ENCODE measurements around the gene CNBD2.
"Not testable (repeated sequence)": the region's sequence is repeated elsewhere in the genome, so short reads cannot be mapped to it uniquely, and the experiment has no call there.

The CNBD2 gene

GRCh38 chr20:35967979-35968640 lies at the start of gene CNBD2:
Gene CNBD2, plus strand, starts transcription at chr20:35968590. Its CDS starts 173 bp downstream, at chr20:35968763.
- peak in 1 of 3 donors; percentile 27 for DNase-seq

GRCh38 chr20:35920523-35920922 lies 47.9 kb upstream of the CNBD2 start:
- no peak for DNase-seq

GRCh38 chr20:35929301-35929700 lies 39.1 kb upstream of the CNBD2 start:
- no peak for DNase-seq

DNA sequence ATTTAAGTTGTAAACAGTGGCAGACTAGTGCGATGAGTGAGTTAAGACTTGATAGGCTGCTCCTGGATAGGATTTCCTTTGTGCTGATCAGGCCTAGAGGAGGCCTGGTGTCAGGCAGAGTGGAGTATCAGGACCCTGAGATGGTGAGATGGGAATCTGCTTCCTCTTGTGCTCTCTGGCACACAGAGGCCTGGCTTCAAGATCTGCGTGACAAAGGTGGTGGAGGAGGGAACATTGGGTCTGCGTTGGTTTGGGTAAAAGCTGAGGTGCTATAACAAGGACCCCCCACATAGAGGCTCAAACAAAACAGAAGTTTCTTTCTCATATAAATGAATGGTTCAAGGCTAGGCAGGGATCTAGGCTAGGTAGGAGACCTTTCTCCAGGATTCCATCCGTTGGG lies 34.3 kb upstream of the CNBD2 start:
- no peak for DNase-seq

- no peak for DNase-seq
Measured at GRCh38 chr20:35939264-35939663, 29.1 kb upstream of the CNBD2 start.

DNA sequence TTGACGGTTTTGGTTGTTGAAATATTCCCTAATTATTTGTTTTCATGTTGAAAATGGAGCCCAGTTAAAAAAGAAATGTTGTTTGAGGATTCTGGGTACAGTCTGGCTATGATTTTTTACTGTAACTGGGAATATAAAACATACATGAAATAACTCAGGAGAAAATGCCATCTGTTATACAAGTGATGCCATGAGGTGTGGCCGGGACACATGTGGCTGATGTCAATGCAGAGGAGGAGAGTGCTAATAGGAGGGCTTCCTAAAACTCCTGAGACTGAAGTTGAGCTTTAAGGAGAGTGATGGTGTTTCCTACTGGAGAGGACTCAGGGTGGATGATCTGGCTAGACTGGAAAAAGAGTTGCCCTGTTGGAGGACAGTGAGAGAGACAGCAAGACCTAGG lies 26.8 kb upstream of the CNBD2 start:
- DNase-seq: no peak

DNA sequence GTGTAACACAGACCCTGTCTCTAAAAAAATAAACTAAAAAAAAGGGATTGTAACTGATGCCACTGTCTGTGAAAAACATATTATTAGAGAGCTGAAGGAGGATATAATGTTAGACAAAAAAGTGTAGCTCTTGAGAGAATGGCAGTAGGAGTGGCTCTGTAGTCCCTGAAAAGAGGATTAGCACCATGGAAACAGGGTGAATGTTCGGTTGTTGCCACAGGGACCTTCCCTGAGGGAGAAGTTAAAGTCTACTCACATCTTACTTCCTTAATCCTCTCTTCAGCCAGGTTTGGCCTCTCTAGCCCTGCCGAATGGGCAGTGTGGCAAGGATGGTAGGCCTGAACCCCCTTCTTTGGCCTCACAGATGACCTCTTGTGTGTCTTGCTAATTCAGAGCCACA lies 26.1 kb upstream of the CNBD2 start:
- peak; percentile 36 to 38 (median 37) for DNase-seq

DNA sequence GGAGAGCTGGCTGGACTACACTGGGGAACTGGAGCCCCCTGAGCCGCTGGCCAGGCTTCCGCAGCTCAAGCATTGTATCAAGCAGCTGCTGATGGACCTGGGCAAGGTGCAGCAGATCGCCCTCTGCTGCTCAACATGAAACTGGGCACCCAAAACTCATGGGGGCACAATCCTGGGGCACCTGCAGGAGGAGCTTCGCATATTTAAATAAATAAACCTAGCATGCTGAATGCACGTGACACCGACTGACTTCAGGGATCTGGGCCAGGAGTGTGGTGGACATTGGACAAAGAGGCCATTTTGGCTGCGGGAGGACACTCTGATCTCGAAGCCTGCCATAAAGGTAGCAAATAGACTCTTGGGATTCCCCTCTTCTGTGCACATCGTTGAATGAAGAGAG lies 20.9 kb upstream of the CNBD2 start:
- peak in 2 of 3 donors; percentile 3 to 9 for DNase-seq

GRCh38 chr20:35947907-35948306 lies 20.5 kb upstream of the CNBD2 start:
- no peak for DNase-seq

- DNase-seq: no peak
Measured at GRCh38 chr20:35950093-35950492, 18.3 kb upstream of the CNBD2 start.

- DNase-seq: not testable (repeated sequence)
Measured at GRCh38 chr20:35952080-35952479, 16.3 kb upstream of the CNBD2 start.

GRCh38 chr20:35952480-35953386 lies 15.7 kb upstream of the CNBD2 start:
- DNase-seq: peak; percentile 58 to 72 (median 70)

- DNase-seq: peak; percentile 34 to 65 (median 47)
Measured at GRCh38 chr20:35953387-35954199, 14.8 kb upstream of the CNBD2 start.

- DNase-seq: peak; percentile 98 to 99 (median 99)
Measured at GRCh38 chr20:35954200-35954906, 14.0 kb upstream of the CNBD2 start, which contains the start of gene SCAND1. Gene SCAND1, minus strand, starts transcription at chr20:35954502. Its CDS starts 218 bp downstream, at chr20:35954284.

GRCh38 chr20:35954907-35955251 lies 13.5 kb upstream of the CNBD2 start:
- DNase-seq: peak; percentile 47 to 63 (median 56)

DNA sequence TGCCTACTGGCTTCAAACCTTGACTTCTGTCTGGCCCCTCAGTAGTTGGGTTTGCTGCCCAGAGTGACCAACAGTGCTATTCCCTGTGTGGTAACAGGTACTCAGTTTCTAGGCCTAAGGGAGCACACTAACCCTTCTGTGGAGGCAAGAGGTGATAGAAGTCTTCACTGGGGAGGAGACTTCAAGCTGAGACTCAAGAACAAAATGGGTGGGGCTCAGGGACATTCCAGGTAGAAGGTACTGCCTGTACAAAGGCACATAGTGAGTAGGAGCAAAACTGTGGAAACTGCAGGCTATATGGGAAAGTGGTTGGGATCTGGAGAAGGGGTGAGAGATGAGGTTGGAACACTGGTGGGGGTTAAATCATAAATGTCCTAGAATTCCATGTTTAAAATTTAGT lies 11.8 kb upstream of the CNBD2 start:
- DNase-seq: no peak

DNA sequence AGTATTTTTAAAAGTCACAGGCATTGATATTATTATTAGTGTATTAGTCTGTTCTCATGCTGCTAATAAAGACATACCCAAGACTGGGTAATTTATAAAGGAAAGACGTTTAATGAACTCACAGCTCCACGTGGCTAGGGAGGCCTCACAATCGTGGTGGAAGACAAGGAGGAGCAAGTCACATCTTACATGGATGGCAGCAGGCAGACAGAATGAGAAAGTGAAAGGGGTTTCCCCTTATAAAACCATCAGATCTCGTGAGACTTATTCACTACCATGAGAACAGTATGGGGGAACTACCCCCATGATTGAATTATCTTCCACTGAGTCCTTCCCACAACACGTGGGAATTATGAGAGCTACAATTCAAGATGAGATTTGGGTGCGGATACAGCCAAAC lies 9.1 kb upstream of the CNBD2 start:
- not testable (repeated sequence) for DNase-seq

GRCh38 chr20:35963878-35964277 lies 4.5 kb upstream of the CNBD2 start:
- no peak for DNase-seq

DNA sequence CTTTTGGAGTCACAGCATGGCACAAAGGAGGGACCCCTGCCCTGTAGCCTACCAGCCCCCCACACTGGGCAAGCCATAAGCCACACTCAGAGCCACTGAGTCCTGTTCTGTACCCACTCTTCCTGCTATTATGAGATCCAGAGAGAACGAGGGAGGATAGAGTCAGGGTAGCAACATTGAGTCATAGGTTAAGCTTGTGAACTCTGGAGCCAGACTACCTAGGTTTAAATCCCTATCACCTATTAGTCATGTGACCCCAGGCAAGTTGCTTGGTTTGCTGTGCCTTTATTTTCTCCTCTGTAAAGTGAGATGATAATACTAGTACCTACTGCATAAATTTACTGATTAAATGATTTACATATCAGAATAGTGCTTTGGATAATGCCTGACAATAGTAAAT lies 540 bp downstream of the CNBD2 start:
- DNase-seq: no peak

DNA sequence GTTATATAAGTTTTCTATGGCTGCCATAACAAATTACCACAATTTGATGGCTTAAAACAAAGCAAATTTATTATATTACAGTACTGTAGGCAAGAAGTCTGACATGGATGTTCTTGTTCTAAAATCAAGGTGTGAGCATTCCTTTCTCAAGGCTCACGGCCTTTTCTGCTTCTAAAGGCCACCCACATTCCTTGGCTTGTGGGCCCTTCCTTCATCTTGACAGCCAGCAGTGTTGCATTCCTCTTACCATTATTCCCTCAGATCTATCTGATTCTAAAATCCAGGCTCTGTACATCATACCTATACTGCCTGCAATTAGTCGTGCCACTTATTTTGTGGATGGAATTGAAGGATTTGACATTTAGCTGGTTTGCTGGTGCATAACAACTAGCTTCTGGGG lies 3.6 kb downstream of the CNBD2 start:
- no peak for DNase-seq

- DNase-seq: no peak
Measured at GRCh38 chr20:35972462-35972861, 4.1 kb downstream of the CNBD2 start.

DNA sequence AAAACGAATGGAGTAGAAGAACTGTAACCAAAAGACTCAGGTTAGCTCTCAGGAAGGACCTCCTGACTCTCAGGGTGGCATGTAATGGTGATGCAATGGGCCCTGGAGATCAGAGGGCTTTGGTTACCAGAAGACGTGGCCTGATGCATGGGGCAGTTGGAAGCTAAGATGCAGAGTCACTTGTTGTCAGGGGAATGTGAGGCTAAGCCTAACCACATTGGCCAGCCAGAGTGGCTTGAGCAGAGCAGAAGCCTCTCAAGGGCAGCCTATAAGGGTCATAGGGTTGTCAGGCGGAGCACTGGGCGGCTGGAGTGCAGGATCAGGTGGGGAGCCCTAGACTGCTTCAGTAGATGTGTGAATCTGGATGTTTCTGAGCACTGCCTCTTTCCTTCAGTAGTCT lies 5.9 kb downstream of the CNBD2 start:
- peak in 1 of 3 donors; percentile 16 for DNase-seq
